HepG2 (cell line): Measurements from ENCODE around the gene RBBP8NL. TPM values are rescaled to one million over a fixed set of nuclear protein-coding genes. Genes with fewer than 3 reads are reported as not detected.
A peak's percentile ranks its signal among the peaks of the same experiment; 100 is the strongest.

Source experiments
- JUN ChIP-seq: sonication (generic); formaldehyde crosslinking; IDR thresholded peaks from 2 replicates; pipeline ENCODE4 v1.4.0; 2020; ENCODE audit warnings: mild to moderate bottlenecking, missing genetic modification reagents
- MTF2 ChIP-seq: sonication (generic); formaldehyde crosslinking; IDR thresholded peaks from 2 replicates; pipeline ENCODE4 v1.5.0; 2020; ENCODE audit warnings: missing genetic modification reagents, borderline replicate concordance
- TCF7 ChIP-seq: sonication (generic); IDR thresholded peaks from 2 replicates; pipeline ENCODE4 v1.6.1; 2016; ENCODE audit warnings: antibody characterized with exemption, low read depth
- TGIF2 ChIP-seq: IDR thresholded peaks from 2 replicates; pipeline ENCODE4 v1.6.1; 2016; ENCODE audit warnings: control low read depth, missing compliant biosample characterization
- polyA plus RNA-seq, 8 experiments: library from polyadenylated mRNA; depleted of rRNA in 3 of 8; stranded (reverse) in 7 of 8; unstranded in 1 of 8; fragments of >200 nt; fragmentation: Illumina TruSeq in 4 of 8; extraction: Trizol in 4 of 8; gene quantifications; 2 replicates each; pipeline versions ENCODE4 v1.2.1 to v1.2.3, GENCODE V29; 2011 to 2016; ENCODE audit warnings: low read depth in 4 of 8, missing spikeins in 1 of 8, mixed read lengths in 1 of 8; ENCODE audit not compliant: insufficient read depth in 1 of 8
- total RNA-seq, 5 experiments: library from RNA; depleted of rRNA; stranded (reverse); fragments of >200 nt; fragmentation: Illumina TruSeq; extraction: Trizol; gene quantifications; 2 replicates each; pipeline ENCODE4 v1.2.3, GENCODE V29; 2016; ENCODE audit warnings: low read depth in 1 of 5
- TF ChIP-seq, protein P1 (sequence below): sonication (generic); formaldehyde crosslinking; IDR thresholded peaks from 2 replicates; pipeline ENCODE4 v1.8.0; 2022; ENCODE audit warnings: missing genetic modification reagents, mild to moderate bottlenecking, moderate library complexity, borderline replicate concordance
- TF ChIP-seq, protein P2 (sequence below): sonication (generic); formaldehyde crosslinking; IDR thresholded peaks from 2 replicates; pipeline ENCODE4 v1.4.0; 2020; ENCODE audit warnings: missing genetic modification reagents, borderline replicate concordance
- TF ChIP-seq, protein P3 (sequence below): sonication (generic); formaldehyde crosslinking; IDR thresholded peaks from 2 replicates; pipeline ENCODE4 v1.8.1; 2022; ENCODE audit warnings: low read depth, mild to moderate bottlenecking, missing genetic modification reagents
- TF ChIP-seq, protein P4 (sequence below): fragments of 450-650 bp; IDR thresholded peaks from 2 replicates; pipeline ENCODE4 v1.6.1; 2016
- TF ChIP-seq, protein P5 (sequence below): sonication (generic); formaldehyde crosslinking; IDR thresholded peaks from 2 replicates; pipeline ENCODE4 v1.5.0; 2020; ENCODE audit warnings: mild to moderate bottlenecking, low read depth, missing genetic modification reagents, borderline replicate concordance
- TF ChIP-seq, protein P6 (sequence below): sonication (generic); formaldehyde crosslinking; IDR thresholded peaks from 2 replicates; pipeline ENCODE4 v1.4.0; 2020; ENCODE audit warnings: missing genetic modification reagents, mild to moderate bottlenecking, borderline replicate concordance

Gene RBBP8NL
- total and polyA plus RNA-seq, 2 of the 13 experiments (the other 11 are each of a cell fraction or from before 2014, with no cell fraction given) = 0.69 to 0.86 TPM

DNA sequence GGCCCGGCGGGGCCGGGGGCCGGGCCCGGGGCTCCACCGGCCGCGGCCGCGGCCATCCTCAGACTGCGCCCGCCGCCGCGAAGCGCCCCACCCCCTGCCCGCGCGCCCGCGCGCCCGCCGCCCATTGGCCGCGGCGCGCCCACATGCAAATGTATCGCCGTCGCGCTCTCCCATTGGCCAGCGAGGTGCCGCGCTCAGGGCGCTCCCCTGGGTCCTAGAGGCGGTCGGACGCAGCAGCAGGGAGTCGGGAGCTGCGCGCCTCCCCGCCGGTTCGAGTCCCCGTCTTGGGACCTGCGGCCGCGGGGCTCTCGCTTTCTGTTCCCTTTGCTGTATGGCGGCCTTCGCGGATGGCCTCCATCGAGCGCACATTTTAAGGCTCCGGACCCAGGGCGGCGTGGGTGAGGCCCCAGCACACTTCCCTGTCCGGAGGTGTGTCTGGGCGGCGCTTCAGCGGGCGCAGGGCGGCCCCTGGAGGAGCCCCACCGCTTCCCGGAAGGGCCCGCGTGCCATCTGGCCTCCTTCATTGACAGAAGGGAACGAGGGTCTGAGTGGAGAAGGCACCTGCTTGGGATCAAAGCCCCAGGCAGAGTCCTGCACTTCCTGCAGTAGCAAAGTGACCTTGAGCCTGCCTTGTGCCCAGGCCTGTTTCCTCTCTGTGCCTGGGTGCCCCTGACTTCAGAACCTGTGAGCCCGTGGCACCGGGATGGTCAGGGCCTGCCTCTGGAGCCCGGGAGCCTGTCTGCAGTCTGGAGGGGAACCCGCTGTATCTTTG, 19.9 kb downstream of the RBBP8NL start, which contains the start of gene CABLES2 (continued):
- TF ChIP-seq, protein P1, sequence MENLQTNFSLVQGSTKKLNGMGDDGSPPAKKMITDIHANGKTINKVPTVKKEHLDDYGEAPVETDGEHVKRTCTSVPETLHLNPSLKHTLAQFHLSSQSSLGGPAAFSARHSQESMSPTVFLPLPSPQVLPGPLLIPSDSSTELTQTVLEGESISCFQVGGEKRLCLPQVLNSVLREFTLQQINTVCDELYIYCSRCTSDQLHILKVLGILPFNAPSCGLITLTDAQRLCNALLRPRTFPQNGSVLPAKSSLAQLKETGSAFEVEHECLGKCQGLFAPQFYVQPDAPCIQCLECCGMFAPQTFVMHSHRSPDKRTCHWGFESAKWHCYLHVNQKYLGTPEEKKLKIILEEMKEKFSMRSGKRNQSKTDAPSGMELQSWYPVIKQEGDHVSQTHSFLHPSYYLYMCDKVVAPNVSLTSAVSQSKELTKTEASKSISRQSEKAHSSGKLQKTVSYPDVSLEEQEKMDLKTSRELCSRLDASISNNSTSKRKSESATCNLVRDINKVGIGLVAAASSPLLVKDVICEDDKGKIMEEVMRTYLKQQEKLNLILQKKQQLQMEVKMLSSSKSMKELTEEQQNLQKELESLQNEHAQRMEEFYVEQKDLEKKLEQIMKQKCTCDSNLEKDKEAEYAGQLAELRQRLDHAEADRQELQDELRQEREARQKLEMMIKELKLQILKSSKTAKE (CRISPR knock-in tag) = no peak
- TF ChIP-seq JUN (peak; percentile 72), TGIF2 (CRISPR knock-in tag) (no peak; the same call in 1 of the 2 replicates), TCF7 (no peak; the same call in 1 of the 2 replicates), MTF2 (no peak)
- TF ChIP-seq, protein P2, sequence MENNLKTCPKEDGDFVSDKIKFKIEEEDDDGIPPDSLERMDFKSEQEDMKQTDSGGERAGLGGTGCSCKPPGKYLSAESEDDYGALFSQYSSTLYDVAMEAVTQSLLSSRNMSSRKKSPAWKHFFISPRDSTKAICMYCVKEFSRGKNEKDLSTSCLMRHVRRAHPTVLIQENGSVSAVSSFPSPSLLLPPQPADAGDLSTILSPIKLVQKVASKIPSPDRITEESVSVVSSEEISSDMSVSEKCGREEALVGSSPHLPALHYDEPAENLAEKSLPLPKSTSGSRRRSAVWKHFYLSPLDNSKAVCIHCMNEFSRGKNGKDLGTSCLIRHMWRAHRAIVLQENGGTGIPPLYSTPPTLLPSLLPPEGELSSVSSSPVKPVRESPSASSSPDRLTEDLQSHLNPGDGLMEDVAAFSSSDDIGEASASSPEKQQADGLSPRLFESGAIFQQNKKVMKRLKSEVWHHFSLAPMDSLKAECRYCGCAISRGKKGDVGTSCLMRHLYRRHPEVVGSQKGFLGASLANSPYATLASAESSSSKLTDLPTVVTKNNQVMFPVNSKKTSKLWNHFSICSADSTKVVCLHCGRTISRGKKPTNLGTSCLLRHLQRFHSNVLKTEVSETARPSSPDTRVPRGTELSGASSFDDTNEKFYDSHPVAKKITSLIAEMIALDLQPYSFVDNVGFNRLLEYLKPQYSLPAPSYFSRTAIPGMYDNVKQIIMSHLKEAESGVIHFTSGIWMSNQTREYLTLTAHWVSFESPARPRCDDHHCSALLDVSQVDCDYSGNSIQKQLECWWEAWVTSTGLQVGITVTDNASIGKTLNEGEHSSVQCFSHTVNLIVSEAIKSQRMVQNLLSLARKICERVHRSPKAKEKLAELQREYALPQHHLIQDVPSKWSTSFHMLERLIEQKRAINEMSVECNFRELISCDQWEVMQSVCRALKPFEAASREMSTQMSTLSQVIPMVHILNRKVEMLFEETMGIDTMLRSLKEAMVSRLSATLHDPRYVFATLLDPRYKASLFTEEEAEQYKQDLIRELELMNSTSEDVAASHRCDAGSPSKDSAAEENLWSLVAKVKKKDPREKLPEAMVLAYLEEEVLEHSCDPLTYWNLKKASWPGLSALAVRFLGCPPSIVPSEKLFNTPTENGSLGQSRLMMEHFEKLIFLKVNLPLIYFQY (CRISPR knock-in tag) = peak; percentile 74
- TF ChIP-seq, protein P3, sequence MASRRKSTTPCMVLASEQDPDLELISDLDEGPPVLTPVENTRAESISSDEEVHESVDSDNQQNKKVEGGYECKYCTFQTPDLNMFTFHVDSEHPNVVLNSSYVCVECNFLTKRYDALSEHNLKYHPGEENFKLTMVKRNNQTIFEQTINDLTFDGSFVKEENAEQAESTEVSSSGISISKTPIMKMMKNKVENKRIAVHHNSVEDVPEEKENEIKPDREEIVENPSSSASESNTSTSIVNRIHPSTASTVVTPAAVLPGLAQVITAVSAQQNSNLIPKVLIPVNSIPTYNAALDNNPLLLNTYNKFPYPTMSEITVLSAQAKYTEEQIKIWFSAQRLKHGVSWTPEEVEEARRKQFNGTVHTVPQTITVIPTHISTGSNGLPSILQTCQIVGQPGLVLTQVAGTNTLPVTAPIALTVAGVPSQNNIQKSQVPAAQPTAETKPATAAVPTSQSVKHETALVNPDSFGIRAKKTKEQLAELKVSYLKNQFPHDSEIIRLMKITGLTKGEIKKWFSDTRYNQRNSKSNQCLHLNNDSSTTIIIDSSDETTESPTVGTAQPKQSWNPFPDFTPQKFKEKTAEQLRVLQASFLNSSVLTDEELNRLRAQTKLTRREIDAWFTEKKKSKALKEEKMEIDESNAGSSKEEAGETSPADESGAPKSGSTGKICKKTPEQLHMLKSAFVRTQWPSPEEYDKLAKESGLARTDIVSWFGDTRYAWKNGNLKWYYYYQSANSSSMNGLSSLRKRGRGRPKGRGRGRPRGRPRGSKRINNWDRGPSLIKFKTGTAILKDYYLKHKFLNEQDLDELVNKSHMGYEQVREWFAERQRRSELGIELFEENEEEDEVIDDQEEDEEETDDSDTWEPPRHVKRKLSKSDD = 0 out of 2 replicates have a peak, but pooled peaks have one; percentile 48
- TF ChIP-seq, protein P4, sequence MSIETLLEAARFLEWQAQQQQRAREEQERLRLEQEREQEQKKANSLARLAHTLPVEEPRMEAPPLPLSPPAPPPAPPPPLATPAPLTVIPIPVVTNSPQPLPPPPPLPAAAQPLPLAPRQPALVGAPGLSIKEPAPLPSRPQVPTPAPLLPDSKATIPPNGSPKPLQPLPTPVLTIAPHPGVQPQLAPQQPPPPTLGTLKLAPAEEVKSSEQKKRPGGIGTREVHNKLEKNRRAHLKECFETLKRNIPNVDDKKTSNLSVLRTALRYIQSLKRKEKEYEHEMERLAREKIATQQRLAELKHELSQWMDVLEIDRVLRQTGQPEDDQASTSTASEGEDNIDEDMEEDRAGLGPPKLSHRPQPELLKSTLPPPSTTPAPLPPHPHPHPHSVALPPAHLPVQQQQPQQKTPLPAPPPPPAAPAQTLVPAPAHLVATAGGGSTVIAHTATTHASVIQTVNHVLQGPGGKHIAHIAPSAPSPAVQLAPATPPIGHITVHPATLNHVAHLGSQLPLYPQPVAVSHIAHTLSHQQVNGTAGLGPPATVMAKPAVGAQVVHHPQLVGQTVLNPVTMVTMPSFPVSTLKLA = no peak
- TF ChIP-seq, protein P5, sequence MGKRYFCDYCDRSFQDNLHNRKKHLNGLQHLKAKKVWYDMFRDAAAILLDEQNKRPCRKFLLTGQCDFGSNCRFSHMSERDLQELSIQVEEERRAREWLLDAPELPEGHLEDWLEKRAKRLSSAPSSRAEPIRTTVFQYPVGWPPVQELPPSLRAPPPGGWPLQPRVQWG = no peak
- TF ChIP-seq, protein P6, sequence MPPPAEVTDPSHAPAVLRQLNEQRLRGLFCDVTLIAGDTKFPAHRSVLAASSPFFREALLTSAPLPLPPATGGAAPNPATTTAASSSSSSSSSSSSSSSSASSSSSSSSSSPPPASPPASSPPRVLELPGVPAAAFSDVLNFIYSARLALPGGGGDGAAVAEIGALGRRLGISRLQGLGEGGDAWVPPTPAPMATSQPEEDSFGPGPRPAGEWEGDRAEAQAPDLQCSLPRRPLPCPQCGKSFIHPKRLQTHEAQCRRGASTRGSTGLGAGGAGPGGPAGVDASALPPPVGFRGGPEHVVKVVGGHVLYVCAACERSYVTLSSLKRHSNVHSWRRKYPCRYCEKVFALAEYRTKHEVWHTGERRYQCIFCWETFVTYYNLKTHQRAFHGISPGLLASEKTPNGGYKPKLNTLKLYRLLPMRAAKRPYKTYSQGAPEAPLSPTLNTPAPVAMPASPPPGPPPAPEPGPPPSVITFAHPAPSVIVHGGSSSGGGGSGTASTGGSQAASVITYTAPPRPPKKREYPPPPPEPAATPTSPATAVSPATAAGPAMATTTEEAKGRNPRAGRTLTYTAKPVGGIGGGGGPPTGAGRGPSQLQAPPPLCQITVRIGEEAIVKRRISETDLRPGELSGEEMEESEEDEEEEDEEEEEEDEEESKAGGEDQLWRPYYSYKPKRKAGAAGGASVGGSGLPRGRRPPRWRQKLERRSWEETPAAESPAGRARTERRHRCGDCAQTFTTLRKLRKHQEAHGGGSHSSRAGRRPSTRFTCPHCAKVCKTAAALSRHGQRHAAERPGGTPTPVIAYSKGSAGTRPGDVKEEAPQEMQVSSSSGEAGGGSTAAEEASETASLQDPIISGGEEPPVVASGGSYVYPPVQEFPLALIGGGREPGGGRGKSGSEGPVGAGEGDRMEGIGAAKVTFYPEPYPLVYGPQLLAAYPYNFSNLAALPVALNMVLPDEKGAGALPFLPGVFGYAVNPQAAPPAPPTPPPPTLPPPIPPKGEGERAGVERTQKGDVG (CRISPR knock-in tag) = peak; percentile 81; the same call in 1 of the 2 replicates
